ENCODE results near the gene CDC42EP3.

The CDC42EP3 gene

GRCh38 chr2:37683921-37684780 lies 12.7 kb upstream of the CDC42EP3 start:
- DNase-seq (ENCODE audit: low read depth), result no peak

- no peak for DNase-seq (ENCODE audit: low read depth)
Measured at GRCh38 chr2:37683241-37683640, 11.8 kb upstream of the CDC42EP3 start.

GRCh38 chr2:37682473-37682872 lies 11.0 kb upstream of the CDC42EP3 start:
- DNase-seq (ENCODE audit: low read depth), result no peak

GRCh38 chr2:37681587-37681986 lies 10.1 kb upstream of the CDC42EP3 start:
- DNase-seq (ENCODE audit: low read depth), result no peak

- DNase-seq (ENCODE audit: low read depth), result no peak
Measured at GRCh38 chr2:37679072-37679695, 7.7 kb upstream of the CDC42EP3 start.

GRCh38 chr2:37676274-37676673 lies 4.8 kb upstream of the CDC42EP3 start:
- no peak for DNase-seq (ENCODE audit: low read depth)

GRCh38 chr2:37674946-37675345 lies 3.5 kb upstream of the CDC42EP3 start:
- no peak for DNase-seq (ENCODE audit: low read depth)

- no peak for DNase-seq (ENCODE audit: low read depth)
Measured at GRCh38 chr2:37672870-37673184, 1.4 kb upstream of the CDC42EP3 start.

GRCh38 chr2:37672104-37672869 lies 845 bp upstream of the CDC42EP3 start:
- DNase-seq (ENCODE audit: low read depth), result no peak

GRCh38 chr2:37671816-37672103 lies 318 bp upstream of the CDC42EP3 start:
- no peak for DNase-seq (ENCODE audit: low read depth)

- DNase-seq (ENCODE audit: low read depth), result no peak
Measured at GRCh38 chr2:37670378-37671008, 949 bp downstream of the CDC42EP3 start.

- DNase-seq (ENCODE audit: low read depth), result no peak
Measured at GRCh38 chr2:37669446-37669845, 2.0 kb downstream of the CDC42EP3 start.

- DNase-seq (ENCODE audit: low read depth), result no peak
Measured at GRCh38 chr2:37667704-37668103, 3.7 kb downstream of the CDC42EP3 start.

- DNase-seq (ENCODE audit: low read depth), result no peak
Measured at GRCh38 chr2:37666772-37667171, 4.7 kb downstream of the CDC42EP3 start.

GRCh38 chr2:37665604-37666362 lies 5.7 kb downstream of the CDC42EP3 start:
- no peak for DNase-seq (ENCODE audit: low read depth)

GRCh38 chr2:37665043-37665442 lies 6.4 kb downstream of the CDC42EP3 start:
- DNase-seq (ENCODE audit: low read depth), result no peak

- DNase-seq (ENCODE audit: low read depth), result no peak
Measured at GRCh38 chr2:37664231-37664643, 7.2 kb downstream of the CDC42EP3 start.

- DNase-seq (ENCODE audit: low read depth), result no peak
Measured at GRCh38 chr2:37663390-37663789, 8.1 kb downstream of the CDC42EP3 start.

GRCh38 chr2:37659723-37660122 lies 11.7 kb downstream of the CDC42EP3 start:
- DNase-seq (ENCODE audit: low read depth), result no peak

GRCh38 chr2:37658682-37659081 lies 12.8 kb downstream of the CDC42EP3 start:
- DNase-seq (ENCODE audit: low read depth), result no peak

- no peak for DNase-seq (ENCODE audit: low read depth)
Measured at GRCh38 chr2:37657471-37657870, 14.0 kb downstream of the CDC42EP3 start.

Measured in stimulated activated CD8-positive, alpha-beta memory T cell treated with anti-CD3 and anti-CD28 coated beads, Interleukin-15, amount 100 ng/mL, for 1 hour (primary cell).